Stimulated activated CD4-positive, alpha-beta T cell treated with anti-CD3 and anti-CD28 coated beads, Interleukin-12 subunit alpha, Interleukin-12 subunit beta, amount 100 ng/mL, for 24 hours (primary cell): Measurements from ENCODE around the gene EVA1C.
"Not testable (repeated sequence)": the region's sequence is repeated elsewhere in the genome, so short reads cannot be mapped to it uniquely, and the experiment has no call there.

Source experiments
- DNase-seq, 2 experiments: peaks; one replicate each; pipeline ENCODE4 v3.0.0-alpha.2; 2020; ENCODE audit warnings: low read depth in 2 of 2

The EVA1C gene

DNA sequence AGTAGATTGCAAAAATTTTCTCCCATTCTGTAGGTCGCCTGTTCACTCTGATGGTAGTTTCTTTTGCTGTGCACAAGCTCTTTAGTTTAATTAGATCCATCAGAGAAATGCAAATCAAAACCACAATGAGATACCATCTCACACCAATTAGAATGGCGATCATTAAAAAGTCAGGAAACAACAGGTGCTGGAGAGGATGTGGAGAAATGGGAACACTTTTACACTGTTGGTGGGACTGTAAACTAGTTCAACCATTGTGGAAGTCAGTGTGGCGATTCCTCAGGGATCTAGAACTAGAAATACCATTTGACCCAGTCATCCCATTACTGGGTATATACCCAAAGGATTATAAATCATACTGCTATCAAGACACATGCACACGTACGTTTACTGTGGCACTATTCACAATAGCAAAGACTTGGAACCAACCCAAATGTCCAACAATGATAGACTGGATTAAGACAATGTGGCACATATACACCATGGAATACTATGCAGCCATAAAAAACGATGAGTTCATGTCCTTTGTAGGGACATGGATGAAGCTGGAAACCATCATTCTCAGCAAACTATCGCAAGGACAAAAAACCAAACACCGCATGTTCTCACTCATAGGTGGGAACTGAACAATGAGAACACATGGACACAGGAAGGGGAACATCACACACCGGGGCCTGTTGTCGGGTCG is 21.8 kb upstream of the EVA1C start:
- DNase-seq: not testable (repeated sequence)

GRCh38 chr21:32391755-32392154 is 20.8 kb upstream of the EVA1C start:
- no peak for DNase-seq

GRCh38 chr21:32392299-32392879 is 20.1 kb upstream of the EVA1C start:
- peak in 1 of 2 experiments; percentile 2 for DNase-seq

DNA sequence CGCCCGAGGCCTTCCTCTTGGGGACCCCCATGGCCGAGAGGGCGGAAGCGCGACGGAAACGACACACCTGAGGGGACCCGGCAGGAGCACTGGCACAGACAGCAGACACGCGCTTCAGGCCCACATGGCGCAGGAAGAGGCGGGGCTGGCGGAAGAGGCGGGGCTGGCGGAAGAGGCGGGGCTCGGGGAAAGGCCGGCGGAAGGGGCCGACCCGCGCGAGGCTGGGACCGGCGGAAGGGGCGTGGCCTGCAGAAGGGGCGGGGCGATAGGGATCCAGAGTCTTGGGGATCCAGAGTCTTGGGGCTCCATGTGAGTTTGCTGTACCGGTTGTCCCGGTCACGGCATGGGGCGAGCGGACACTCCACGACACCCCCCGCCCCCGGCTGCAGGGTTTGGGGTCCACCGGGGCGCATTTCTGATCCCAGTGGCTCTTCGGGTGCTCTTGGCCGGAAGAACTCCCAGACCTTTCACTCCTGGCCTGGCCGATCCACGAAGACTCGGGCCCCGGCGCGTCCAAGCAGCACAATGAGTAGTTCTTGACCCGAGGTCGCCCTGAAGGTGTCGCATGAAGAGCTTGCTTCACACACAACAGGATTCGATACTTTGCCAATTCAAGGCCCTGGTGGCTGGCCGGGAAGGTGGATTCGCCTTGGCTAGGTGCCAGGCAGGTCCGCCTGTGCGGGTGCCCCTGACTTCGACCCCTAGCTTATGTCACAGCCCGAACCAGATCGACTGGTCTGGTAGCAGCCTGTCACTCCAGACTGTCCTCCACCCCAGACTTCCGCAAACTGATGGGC is 19.4 kb upstream of the EVA1C start, which contains the start of gene URB1:
Gene URB1 (minus strand): TSS at position 133 of the 797 bp plus-strand sequence. CDS start 102 bp downstream, at position 31.
- peak; percentile 93 to 96 for DNase-seq

DNA sequence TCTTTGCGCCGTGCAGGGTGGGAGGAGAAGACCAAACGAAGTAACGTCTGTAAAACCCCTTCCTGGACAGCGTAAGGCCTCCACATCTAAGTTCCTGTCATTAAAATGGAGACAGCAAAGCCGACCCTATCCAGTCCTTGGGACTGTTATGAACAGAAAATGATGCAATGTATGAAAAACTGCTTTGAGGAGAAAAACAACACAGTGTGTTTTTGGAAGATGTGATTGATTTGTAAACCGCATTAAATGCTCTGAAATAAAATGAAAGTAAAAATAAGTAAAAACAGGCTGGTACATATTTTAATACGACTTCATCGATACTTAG is 18.9 kb upstream of the EVA1C start:
- no peak for DNase-seq

- peak; percentile 12 to 34 for DNase-seq
These were observed 9.2 kb upstream of the EVA1C start for GRCh38 chr21:32403201-32403777.

- no peak for DNase-seq
These were observed 6.1 kb upstream of the EVA1C start for GRCh38 chr21:32406405-32406804.

GRCh38 chr21:32410291-32410690 is 2.2 kb upstream of the EVA1C start:
- DNase-seq: no peak

GRCh38 chr21:32410916-32411315 is 1.6 kb upstream of the EVA1C start:
- no peak for DNase-seq

GRCh38 chr21:32411350-32412161 is 950 bp upstream of the EVA1C start:
- peak; percentile 55 to 68 for DNase-seq

GRCh38 chr21:32413015-32413504 is 554 bp downstream of the EVA1C start:
- DNase-seq: no peak

- no peak for DNase-seq
These were observed 1.4 kb downstream of the EVA1C start for GRCh38 chr21:32413697-32414578.

- DNase-seq: no peak
These were observed 2.3 kb downstream of the EVA1C start for GRCh38 chr21:32414579-32415358.

GRCh38 chr21:32415451-32416398 is 3.2 kb downstream of the EVA1C start:
- DNase-seq: no peak

DNA sequence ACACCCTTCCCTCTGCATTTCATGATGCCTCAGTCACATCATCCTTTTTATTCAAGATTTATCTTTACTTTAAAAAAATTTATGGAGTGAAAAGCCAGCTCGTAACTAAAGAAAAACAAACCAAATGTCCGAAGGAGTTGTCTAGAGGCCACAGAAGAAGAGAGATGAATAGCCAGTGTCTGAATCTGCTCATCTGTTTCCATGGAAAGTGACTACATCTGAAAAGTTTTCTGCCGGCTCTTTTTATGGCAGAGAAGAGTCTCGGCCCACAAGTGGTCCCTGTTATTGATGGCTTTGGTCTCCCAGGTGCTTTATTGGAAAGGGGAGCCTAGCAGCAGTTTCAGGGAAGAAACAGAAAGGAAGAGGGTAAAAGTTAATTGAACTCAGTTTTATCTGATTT is 5.6 kb downstream of the EVA1C start:
- DNase-seq: no peak

DNA sequence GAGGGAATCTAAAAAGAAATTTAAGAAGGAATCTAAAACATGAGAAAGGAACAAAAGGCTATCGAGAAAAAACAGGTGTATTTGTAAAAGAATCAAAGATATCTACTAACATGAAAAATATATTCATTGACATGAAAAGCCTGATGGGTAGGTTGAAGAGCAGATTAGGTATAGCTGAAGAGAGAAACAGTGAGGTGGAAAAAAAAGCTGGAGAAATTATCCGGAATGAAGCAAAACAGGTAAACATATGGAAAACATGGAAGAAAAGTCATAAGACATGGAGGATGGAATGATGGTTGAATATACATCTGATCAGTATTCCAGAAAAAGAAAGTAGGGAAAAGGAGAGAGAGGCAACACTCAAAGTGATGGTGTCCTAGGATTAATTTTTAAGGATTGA is 9.6 kb downstream of the EVA1C start:
- no peak for DNase-seq

GRCh38 chr21:32423320-32424190 is 11.0 kb downstream of the EVA1C start:
- no peak for DNase-seq

- no peak for DNase-seq
These were observed 11.7 kb downstream of the EVA1C start for GRCh38 chr21:32424191-32424535.
